ENCODE data around the gene CLDN7.

- TF ChIP-seq, protein P1, sequence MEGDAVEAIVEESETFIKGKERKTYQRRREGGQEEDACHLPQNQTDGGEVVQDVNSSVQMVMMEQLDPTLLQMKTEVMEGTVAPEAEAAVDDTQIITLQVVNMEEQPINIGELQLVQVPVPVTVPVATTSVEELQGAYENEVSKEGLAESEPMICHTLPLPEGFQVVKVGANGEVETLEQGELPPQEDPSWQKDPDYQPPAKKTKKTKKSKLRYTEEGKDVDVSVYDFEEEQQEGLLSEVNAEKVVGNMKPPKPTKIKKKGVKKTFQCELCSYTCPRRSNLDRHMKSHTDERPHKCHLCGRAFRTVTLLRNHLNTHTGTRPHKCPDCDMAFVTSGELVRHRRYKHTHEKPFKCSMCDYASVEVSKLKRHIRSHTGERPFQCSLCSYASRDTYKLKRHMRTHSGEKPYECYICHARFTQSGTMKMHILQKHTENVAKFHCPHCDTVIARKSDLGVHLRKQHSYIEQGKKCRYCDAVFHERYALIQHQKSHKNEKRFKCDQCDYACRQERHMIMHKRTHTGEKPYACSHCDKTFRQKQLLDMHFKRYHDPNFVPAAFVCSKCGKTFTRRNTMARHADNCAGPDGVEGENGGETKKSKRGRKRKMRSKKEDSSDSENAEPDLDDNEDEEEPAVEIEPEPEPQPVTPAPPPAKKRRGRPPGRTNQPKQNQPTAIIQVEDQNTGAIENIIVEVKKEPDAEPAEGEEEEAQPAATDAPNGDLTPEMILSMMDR (IDR thresholded peaks at IDR 0.05) = no peak
- no peak for TF ChIP-seq POLR2A (IDR thresholded peaks at IDR 0.05)
These were observed 23.7 kb downstream of the CLDN7 start for GRCh38 chr17:7238420-7239090.

Data from tibial nerve (tissue), 3 donors.